ENCODE data around the gene MTG1.

GRCh38 chr10:133399123-133399601, 5.2 kb downstream of the MTG1 start:
- TF ChIP-seq, protein P1, sequence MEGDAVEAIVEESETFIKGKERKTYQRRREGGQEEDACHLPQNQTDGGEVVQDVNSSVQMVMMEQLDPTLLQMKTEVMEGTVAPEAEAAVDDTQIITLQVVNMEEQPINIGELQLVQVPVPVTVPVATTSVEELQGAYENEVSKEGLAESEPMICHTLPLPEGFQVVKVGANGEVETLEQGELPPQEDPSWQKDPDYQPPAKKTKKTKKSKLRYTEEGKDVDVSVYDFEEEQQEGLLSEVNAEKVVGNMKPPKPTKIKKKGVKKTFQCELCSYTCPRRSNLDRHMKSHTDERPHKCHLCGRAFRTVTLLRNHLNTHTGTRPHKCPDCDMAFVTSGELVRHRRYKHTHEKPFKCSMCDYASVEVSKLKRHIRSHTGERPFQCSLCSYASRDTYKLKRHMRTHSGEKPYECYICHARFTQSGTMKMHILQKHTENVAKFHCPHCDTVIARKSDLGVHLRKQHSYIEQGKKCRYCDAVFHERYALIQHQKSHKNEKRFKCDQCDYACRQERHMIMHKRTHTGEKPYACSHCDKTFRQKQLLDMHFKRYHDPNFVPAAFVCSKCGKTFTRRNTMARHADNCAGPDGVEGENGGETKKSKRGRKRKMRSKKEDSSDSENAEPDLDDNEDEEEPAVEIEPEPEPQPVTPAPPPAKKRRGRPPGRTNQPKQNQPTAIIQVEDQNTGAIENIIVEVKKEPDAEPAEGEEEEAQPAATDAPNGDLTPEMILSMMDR (IDR thresholded peaks at IDR 0.05; ENCODE audit: low read depth, low read length) = no peak
- no peak for TF ChIP-seq EZH2phosphoT487 (IDR thresholded peaks at IDR 0.05; ENCODE audit: low read depth)
